T1000 (cell line): ENCODE results near the gene CROCC2.

ENCODE experiments used
- DNase-seq: peaks from one replicate; lab custom pipeline; 2025; ENCODE audit warnings: mixed read lengths; lab: John Stamatoyannopoulos, UW

CROCC2 gene

GRCh38 chr2:241038374-241039180 lies 132.4 kb downstream of the CROCC2 start:
- DNase-seq: no peak

GRCh38 chr2:241039416-241039815 lies 133.3 kb downstream of the CROCC2 start:
- no peak for DNase-seq

- no peak for DNase-seq
These were observed 134.1 kb downstream of the CROCC2 start for GRCh38 chr2:241040081-241040803.

- DNase-seq: no peak
These were observed 135.5 kb downstream of the CROCC2 start for GRCh38 chr2:241041589-241042158.
